K562 (cell line): ENCODE measurements around the gene B3GALNT2. TPM values are rescaled to one million over a fixed set of nuclear protein-coding genes. Genes with fewer than 3 reads are reported as not detected.
A peak's percentile ranks its signal among the peaks of the same experiment; 100 is the strongest.

ENCODE experiments used
- ATAC-seq: fragments of 200-7000 bp; cut with Tn5 transposase; 3 replicates; pipeline ENCODE4 v1.9.1; 2020; ENCODE audit warnings: moderate library complexity
- BruUV-seq: library from RNA; stranded (reverse); fragments of 400-500 nt; replicated peaks from 2 replicates; lab custom pipeline; 2021; lab: Mats Ljungman, UMichigan
- CTCF ChIA-PET: fragments of 300-600 bp; formaldehyde crosslinking; extraction: SDS; loops from one replicate; lab custom pipeline; 2021; ENCODE audit warnings: low intra/inter-chr PET ratio; lab: Yijun Ruan, JAX
- POLR2A ChIA-PET: fragments of 300-600, 350-650 bp; sonication (Branson Sonifier 250); formaldehyde crosslinking; extraction: SDS; loops from one replicate; lab custom pipeline; 2021; ENCODE audit warnings: antibody characterized with exemption, inconsistent platforms; lab: Yijun Ruan, JAX
- DNase-seq, 4 experiments: peaks; one replicate each; pipeline versions ENCODE4 v3.0.0 to v3.0.0-alpha.2; 2011 to 2018; ENCODE audit warnings: low spot score in 3 of 4, mixed read lengths in 3 of 4; ENCODE audit errors: extremely low read depth in 1 of 4
- FAIRE-seq: peaks from 2 replicates; lab custom pipeline; 2011; peaks lifted over from hg19 to GRCh38; lab: Jason Lieb, UNC
- H2AFZ ChIP-seq: 2 replicates; pipeline ENCODE4 v1.6.0; 2011; ENCODE audit warnings: low read depth, low read length, control low read depth, inconsistent platforms
- H3K27ac ChIP-seq: fragments of 200-600 bp; 3 replicates; pipeline ENCODE4 v1.8.0; 2011; ENCODE audit warnings: low read depth, mild to moderate bottlenecking, control low read depth, inconsistent platforms, low read length, moderate library complexity, mixed read lengths; ENCODE audit errors: extremely low read depth
- H3K27me3 ChIP-seq, 2 experiments: fragments of 300-600 bp in 1 of 2; 2 replicates in 1 of 2; 3 replicates in 1 of 2; pipeline versions ENCODE4 v1.6.0 to v1.8.0; 2011; ENCODE audit warnings: inconsistent platforms in 2 of 2, low read length in 2 of 2, mild to moderate bottlenecking in 1 of 2, mixed read lengths in 1 of 2, moderate library complexity in 1 of 2; ENCODE audit not compliant: control insufficient read depth in 2 of 2, insufficient read depth in 2 of 2
- H3K36me3 ChIP-seq: fragments of 300-600 bp; 3 replicates; pipeline ENCODE4 v1.8.0; 2011; ENCODE audit warnings: mild to moderate bottlenecking, low read length, inconsistent platforms; ENCODE audit not compliant: control insufficient read depth, insufficient read depth
- H3K4me1 ChIP-seq, 2 experiments: fragments of 200-600 bp in 1 of 2; replicated peaks in 1 of 2; 2 replicates in 1 of 2; 3 replicates in 1 of 2; pipeline versions ENCODE4 v1.5.1 to v1.8.0; 2011; ENCODE audit warnings: inconsistent platforms in 2 of 2, low read length in 2 of 2, mild to moderate bottlenecking in 1 of 2, mixed read lengths in 1 of 2, moderate library complexity in 1 of 2; ENCODE audit not compliant: control insufficient read depth in 2 of 2, insufficient read depth in 2 of 2
- H3K4me2 ChIP-seq: 2 replicates; pipeline ENCODE4 v1.6.1; 2011; ENCODE audit warnings: low read length, control low read depth, inconsistent platforms, mixed read lengths; ENCODE audit not compliant: insufficient read depth
- H3K4me3 ChIP-seq: fragments of 200-600 bp; sonication (generic), shearing (Covaris generic); 2 replicates; pipeline ENCODE4 v1.5.1; 2016; ENCODE audit warnings: control low read depth, inconsistent platforms
- H3K79me2 ChIP-seq: fragments of 200-600 bp; 3 replicates; pipeline ENCODE4 v1.8.0; 2011; ENCODE audit warnings: low read length, inconsistent platforms; ENCODE audit not compliant: control insufficient read depth, insufficient read depth
- H3K9ac ChIP-seq, 2 experiments: 2 replicates each; pipeline versions ENCODE4 v1.6.0 to v1.6.1; 2011; ENCODE audit warnings: low read depth in 2 of 2, low read length in 2 of 2, control low read depth in 1 of 2, inconsistent platforms in 1 of 2, mild to moderate bottlenecking in 1 of 2, mixed read lengths in 1 of 2; ENCODE audit not compliant: insufficient read depth in 1 of 2
- H3K9me1 ChIP-seq: one replicate; pipeline ENCODE4 v1.6.0; 2011; ENCODE audit warnings: inconsistent platforms, mild to moderate bottlenecking, low read length, moderate library complexity; ENCODE audit not compliant: control insufficient read depth, insufficient read depth
- H3K9me3 ChIP-seq: replicated peaks from 2 replicates; pipeline ENCODE4 v1.5.1; 2011; ENCODE audit warnings: low read depth, low read length, inconsistent platforms; ENCODE audit not compliant: control insufficient read depth, insufficient read depth
- H4K20me1 ChIP-seq: replicated peaks from 2 replicates; pipeline ENCODE4 v1.6.1; 2011; ENCODE audit warnings: low read length, inconsistent platforms, mixed read lengths; ENCODE audit not compliant: control insufficient read depth, insufficient read depth
- CTBP1 ChIP-seq: fragments of 450-650 bp; IDR thresholded peaks from 2 replicates; pipeline ENCODE4 v1.6.1; 2016; ENCODE audit warnings: borderline replicate concordance
- ETV1 ChIP-seq: fragments of 450-650 bp; conservative IDR thresholded peaks from 2 replicates; pipeline ENCODE4 v1.6.1; 2016; ENCODE audit warnings: missing genetic modification characterization, control low read depth, low read depth, missing compliant biosample characterization
- PREB ChIP-seq: sonication (generic); formaldehyde crosslinking; IDR thresholded peaks from 2 replicates; pipeline ENCODE4 v1.8.1; 2023; ENCODE audit warnings: mild to moderate bottlenecking, missing genetic modification reagents
- PTTG1 ChIP-seq: fragments of 450-650 bp; IDR thresholded peaks from 2 replicates; pipeline ENCODE4 v1.6.1; 2016; ENCODE audit warnings: low read depth, mild to moderate bottlenecking, missing genetic modification characterization, missing compliant biosample characterization
- SMAD4 ChIP-seq: fragments of 250-450 bp; sonication (Bioruptor Pico); conservative IDR thresholded peaks from 2 replicates; pipeline ENCODE4 v1.8.0; 2021; ENCODE audit warnings: inconsistent platforms, mild to moderate bottlenecking, moderate library complexity
- SMARCE1 ChIP-seq: fragments of 450-650 bp; IDR thresholded peaks from 2 replicates; pipeline ENCODE4 v1.7.1; 2016; ENCODE audit warnings: mild to moderate bottlenecking
- SPI1 ChIP-seq: IDR thresholded peaks from 2 replicates; pipeline ENCODE4 v1.6.1; 2011; ENCODE audit warnings: low read depth, low read length, control low read depth, borderline replicate concordance
- ZNF175 ChIP-seq: fragments of 200-800 bp; sonication (Bioruptor generic); IDR thresholded peaks from 2 replicates; pipeline ENCODE4 v1.6.1; 2016; ENCODE audit warnings: low read depth, mild to moderate bottlenecking, missing genetic modification characterization, missing compliant biosample characterization
- ZNF707 ChIP-seq: fragments of 250-450 bp; sonication (Bioruptor Pico); conservative IDR thresholded peaks from 2 replicates; pipeline ENCODE4 v1.8.0; 2022; ENCODE audit warnings: inconsistent platforms, mild to moderate bottlenecking, moderate library complexity
- ZNF785 ChIP-seq: fragments of 250-450 bp; sonication (Bioruptor Pico); IDR thresholded peaks from 2 replicates; pipeline ENCODE4 v1.4.0; 2020; ENCODE audit warnings: mild to moderate bottlenecking
- WGBS: fragments of 100-300 bp; shearing (Covaris generic); methylation state at CpG from one replicate; pipeline ENCODE4 v1.1.6; 2016; ENCODE audit warnings: low coverage, mixed read lengths; ENCODE audit not compliant: insufficient coverage; ENCODE audit errors: missing lambda C conversion rate; 5-methylcytosine and 5-hydroxymethylcytosine counted together
- in situ Hi-C: fragments of 300-500 bp; cut with MboI; formaldehyde crosslinking; loops from 4 replicates; pipeline ENCODE4 v1.15.0; 2018; ENCODE audit warnings: inconsistent platforms, mixed read lengths
- intact Hi-C: fragments of 100-400 bp; cut with micrococcal nuclease; formaldehyde crosslinking; loops from 2 replicates; pipeline ENCODE4 v1.14.2; 2022
- polyA plus RNA-seq, 8 experiments: library from polyadenylated mRNA; depleted of rRNA in 4 of 8; stranded (reverse) in 5 of 8; unstranded in 3 of 8; fragments of >200 nt; fragmentation: Nextera tagmentation in 2 of 8; fragmentation: Illumina TruSeq in 1 of 8; extraction: Ambion mirVana in 2 of 8; extraction: Trizol in 1 of 8; gene quantifications; 2 replicates each; pipeline versions ENCODE4 v1.2.1 to v1.2.3, GENCODE V29; 2011 to 2014; ENCODE audit warnings: inconsistent platforms in 1 of 8, missing spikeins in 1 of 8
- total RNA-seq, 7 experiments: library from RNA; depleted of rRNA in 6 of 7; stranded (reverse); fragments of >200 nt in 6 of 7; fragmentation: Illumina TruSeq in 2 of 7; extraction: Trizol in 2 of 7; gene quantifications; 2 replicates each; pipeline versions ENCODE4 v1.2.1 to v1.2.3, GENCODE V29; 2011 to 2021; ENCODE audit warnings: low replicate concordance in 1 of 7

B3GALNT2 gene
- total and polyA plus RNA-seq, 9 of the 15 experiments (the other 6 are each of a cell fraction or from before 2014, with no cell fraction given) = 2.0 to 31.7 (median 22.9) TPM

DNA sequence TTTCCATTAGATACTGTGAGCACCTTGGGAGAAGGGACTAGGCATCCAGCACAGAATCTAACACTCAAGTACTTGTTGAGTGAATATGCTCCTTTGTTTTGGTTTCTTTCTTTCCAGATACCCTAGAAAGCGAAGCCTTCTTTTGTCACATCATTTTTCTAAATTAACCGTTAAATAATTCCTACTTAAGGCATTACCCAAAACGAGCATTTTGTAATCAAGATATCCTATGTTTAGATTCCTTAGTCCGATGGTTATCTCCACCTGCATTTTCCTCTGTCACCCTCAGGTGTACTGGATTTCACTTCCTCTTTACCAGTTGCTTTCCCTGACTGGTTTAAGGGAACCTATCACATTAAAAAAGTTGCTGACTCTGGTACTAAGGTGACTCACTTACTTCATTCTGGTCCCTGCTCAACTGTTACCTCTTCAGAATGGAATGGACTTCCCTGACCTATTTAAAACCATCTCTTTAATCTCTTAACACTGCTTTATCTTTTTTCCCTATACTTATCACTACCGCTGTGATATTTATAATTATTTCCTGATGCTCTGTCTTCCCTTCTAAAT lies 3.2 kb downstream of the B3GALNT2 start:
- no peak for FAIRE-seq
- peaks cover 87% of the 10 kb centered on the region for H3K79me2 ChIP-seq
- no peaks in the 10 kb centered on the region for H3K9me1 ChIP-seq
- H2AFZ ChIP-seq = no peak overlapping the region
- intact Hi-C loops = loop anchor here (5.0 to 10.0 kb wide), 3 partner anchors 59 to 896 kb away; no protein-coding TSS in a partner anchor
- H3K9me3 ChIP-seq = no peaks in the 10 kb centered on the region
- POLR2A ChIA-PET = interaction anchor here (0.6 to 0.8 kb wide), 2 partner anchors 31 to 95 kb away, joined by 3 read pairs; no protein-coding TSS in a partner anchor
- no peak overlapping the region for H3K27ac ChIP-seq
- 47% methylated on average over 5 of the region's 5 CpGs for WGBS
- BruUV-seq = no TSS peak
- H4K20me1 ChIP-seq = no peaks in the 10 kb centered on the region
- in situ Hi-C loops = no loop called here
- no peak overlapping the region for H3K9ac ChIP-seq
- no peak for ATAC-seq
- CTCF ChIA-PET = no interaction called here
- H3K36me3 ChIP-seq = 0 out of 3 replicates have a peak, but pooled peaks cover 4% of the 10 kb centered on the region
- H3K4me3 ChIP-seq = no peak overlapping the region
- H3K4me2 ChIP-seq = no peak overlapping the region
- peaks cover 18% of the 10 kb centered on the region in 2 experiments; a peak in 4 of 5 replicates for H3K4me1 ChIP-seq
- no peaks in the 10 kb centered on the region for H3K27me3 ChIP-seq
- peak in 1 of 4 experiments; percentile 21 for DNase-seq
- TF ChIP-seq PTTG1 = no peak
- peak; percentile 22; the same call in 1 of the 2 replicates for TF ChIP-seq SMARCE1
- TF ChIP-seq SMAD4 = no peak
- TF ChIP-seq PREB = no peak
- TF ChIP-seq CTBP1 = peak; percentile 65; the same call in 1 of the 2 replicates
- no peak for TF ChIP-seq ZNF785
- no peak for TF ChIP-seq ZNF707 (CRISPR knock-in tag)
- TF ChIP-seq ZNF175 = no peak
- TF ChIP-seq SPI1 = peak; percentile 94
- TF ChIP-seq ETV1 (tag) = 0 out of 2 replicates have a peak, but pooled peaks have one; percentile 15
